Smooth muscle cell (in vitro differentiated cells): ENCODE measurements around the gene CEP63. TPM values are rescaled to one million over a fixed set of nuclear protein-coding genes. Genes with fewer than 3 reads are reported as not detected.
A peak's percentile ranks its signal among the peaks of the same experiment; 100 is the strongest.

Experiments used
- DNase-seq: peaks from one replicate; lab custom pipeline; 2025; ENCODE audit not compliant: unreplicated experiment; lab: John Stamatoyannopoulos, UW
- H2AFZ ChIP-seq: fragments of 200-600 bp; sonication (generic); 2 replicates; pipeline ENCODE4 v1.6.0; 2016; ENCODE audit warnings: antibody characterized with exemption, low read depth, mild to moderate bottlenecking
- H3F3A ChIP-seq: fragments of 200-600 bp; sonication (generic); 2 replicates; pipeline ENCODE4 v1.6.0; 2017; ENCODE audit warnings: antibody characterized with exemption, low read depth
- H3K27ac ChIP-seq: fragments of 200-600 bp; sonication (generic); 2 replicates; pipeline ENCODE4 v1.5.1; 2016; ENCODE audit warnings: low read depth, mild to moderate bottlenecking
- H3K27me3 ChIP-seq: fragments of 200-600 bp; sonication (generic); 2 replicates; pipeline ENCODE4 v1.6.1; 2016; ENCODE audit warnings: low read depth, mild to moderate bottlenecking
- H3K36me3 ChIP-seq: fragments of 200-600 bp; sonication (generic); 2 replicates; pipeline ENCODE4 v1.5.1; 2016; ENCODE audit warnings: low read depth
- H3K4me1 ChIP-seq: fragments of 200-600 bp; sonication (generic); 2 replicates; pipeline ENCODE4 v1.5.1; 2016; ENCODE audit warnings: low read depth
- H3K4me2 ChIP-seq: fragments of 200-600 bp; sonication (generic); 2 replicates; pipeline ENCODE4 v1.6.0; 2016; ENCODE audit warnings: mild to moderate bottlenecking
- H3K4me3 ChIP-seq: fragments of 200-600 bp; sonication (generic); 2 replicates; pipeline ENCODE4 v1.5.1; 2016; ENCODE audit warnings: mild to moderate bottlenecking
- H3K79me2 ChIP-seq: fragments of 200-600 bp; sonication (generic); 2 replicates; pipeline ENCODE4 v1.6.0; 2016; ENCODE audit warnings: low read depth, mild to moderate bottlenecking
- H3K9ac ChIP-seq: fragments of 200-600 bp; sonication (generic); 2 replicates; pipeline ENCODE4 v1.6.0; 2016; ENCODE audit warnings: low read depth
- H3K9me3 ChIP-seq: fragments of 200-600 bp; sonication (generic); replicated peaks from 2 replicates; pipeline ENCODE4 v1.5.1; 2016; ENCODE audit warnings: low read depth
- H4K20me1 ChIP-seq: fragments of 200-600 bp; sonication (generic); 2 replicates; pipeline ENCODE4 v1.6.0; 2016; ENCODE audit warnings: low read depth
- CTCF ChIP-seq: fragments of 200-600 bp; sonication (generic); IDR thresholded peaks from 2 replicates; pipeline ENCODE4 v1.5.1; 2017; ENCODE audit warnings: borderline replicate concordance, mild to moderate bottlenecking, antibody characterized with exemption; ENCODE audit not compliant: insufficient read depth, poor library complexity, severe bottlenecking
- WGBS: methylation state at CpG from one replicate; pipeline ENCODE4 v1.1.7; 2016; ENCODE audit warnings: low lambda C conversion rate; 5-methylcytosine and 5-hydroxymethylcytosine counted together
- polyA plus RNA-seq: library from polyadenylated mRNA; unstranded; fragments of >200 nt; fragmentation: Nextera tagmentation; extraction: Ambion mirVana; gene quantifications from 2 replicates; pipeline ENCODE4 v1.2.1, GENCODE V29; 2016
- total RNA-seq: library from RNA; depleted of rRNA; stranded (reverse); fragments of >200 nt; gene quantifications from 2 replicates; pipeline ENCODE4 v1.2.3, GENCODE V29; 2014

CEP63 gene
- total and polyA plus RNA-seq, 2 experiments from 2014 or later, result 16.9 to 24.5 TPM

GRCh38 chr3:134477938-134478337 is 7.9 kb upstream of the CEP63 start:
- no peaks in the 10 kb centered on the region for H3K4me1 ChIP-seq
- no peak overlapping the region for H3K4me2 ChIP-seq
- no peaks in the 10 kb centered on the region for H3K9me3 ChIP-seq
- 50% methylated on average over 2 of the region's 2 CpGs for WGBS
- no peak overlapping the region for H2AFZ ChIP-seq
- peaks cover 12% of the 10 kb centered on the region for H3K36me3 ChIP-seq
- no peaks in the 10 kb centered on the region for H3K79me2 ChIP-seq
- no peak overlapping the region for H3K4me3 ChIP-seq
- no peaks in the 10 kb centered on the region for H4K20me1 ChIP-seq
- no peak for DNase-seq
- no peak overlapping the region for H3K9ac ChIP-seq
- H3F3A ChIP-seq, result no peaks in the 10 kb centered on the region
- no peaks in the 10 kb centered on the region for H3K27me3 ChIP-seq
- no peak for TF ChIP-seq CTCF
- H3K27ac ChIP-seq, result peak overlapping the region; percentile 65

GRCh38 chr3:134480546-134480945 is 5.3 kb upstream of the CEP63 start:
- Histone ChIP-seq H3K9me3 (no peaks in the 10 kb centered on the region), H2AFZ (no peak overlapping the region), H3K4me1 (peaks cover 7% of the 10 kb centered on the region), H3K27me3 (no peaks in the 10 kb centered on the region), H3K36me3 (peaks cover 12% of the 10 kb centered on the region), H4K20me1 (no peaks in the 10 kb centered on the region), H3K79me2 (peaks cover 12% of the 10 kb centered on the region), H3F3A (no peaks in the 10 kb centered on the region), H3K27ac (peak overlapping the region; percentile 11), H3K4me3 (no peak overlapping the region), H3K4me2 (no peak overlapping the region), H3K9ac (no peak overlapping the region)
- no peak for TF ChIP-seq CTCF
- 93% methylated on average over 3 of the region's 3 CpGs for WGBS
- no peak for DNase-seq

- Histone ChIP-seq H3K79me2 (peaks cover 12% of the 10 kb centered on the region), H3F3A (no peaks in the 10 kb centered on the region), H3K9ac (no peak overlapping the region), H3K4me2 (no peak overlapping the region), H3K27me3 (no peaks in the 10 kb centered on the region), H3K27ac (no peak overlapping the region), H3K4me1 (peaks cover 7% of the 10 kb centered on the region), H3K36me3 (peaks cover 12% of the 10 kb centered on the region), H3K9me3 (no peaks in the 10 kb centered on the region), H2AFZ (no peak overlapping the region), H3K4me3 (no peak overlapping the region), H4K20me1 (no peaks in the 10 kb centered on the region)
- DNase-seq, result no peak
- TF ChIP-seq CTCF, result no peak
- 89% methylated on average over 1 of the region's 1 CpG for WGBS
Observed at GRCh38 chr3:134481166-134481565, 4.7 kb upstream of the CEP63 start.

- Histone ChIP-seq H3K9ac (no peak overlapping the region), H3K4me1 (peaks cover 15% of the 10 kb centered on the region), H3K4me2 (peak overlapping the region; percentile 50), H3K9me3 (no peaks in the 10 kb centered on the region), H3K27me3 (no peaks in the 10 kb centered on the region), H2AFZ (no peak overlapping the region), H3K27ac (peak overlapping the region; percentile 96), H3F3A (no peaks in the 10 kb centered on the region), H3K4me3 (no peak overlapping the region), H3K79me2 (peaks cover 25% of the 10 kb centered on the region), H3K36me3 (peaks cover 12% of the 10 kb centered on the region), H4K20me1 (peaks cover 6% of the 10 kb centered on the region)
- 96% methylated on average over 3 of the region's 3 CpGs for WGBS
- TF ChIP-seq CTCF, result no peak
- no peak for DNase-seq
Observed at GRCh38 chr3:134482622-134483021, 3.2 kb upstream of the CEP63 start.
